Thoracic aorta (tissue), 2 donors: ENCODE data around the gene GNB4. TPM values are rescaled to one million over a fixed set of nuclear protein-coding genes. Genes with fewer than 3 reads are reported as not detected.
A peak's percentile ranks its signal among the peaks of the same experiment; 100 is the strongest.

Experiments
- ATAC-seq: fragments of 150-250 bp; one replicate; pipeline ENCODE4 v1.8.0; 2017; ENCODE audit warnings: low read depth; ENCODE audit not compliant: insufficient number of reproducible peaks, low FRiP score
- DNase-seq: peaks from one replicate; pipeline ENCODE4 v3.0.0-alpha.2; 2020; ENCODE audit warnings: low spot score
- H3K27ac ChIP-seq, 2 donors: fragments of 200-600 bp; sonication (generic); 1 replicate in 1 of 2; 2 replicates in 1 of 2; pipeline ENCODE4 v1.5.1; 2016; ENCODE audit warnings: mild to moderate bottlenecking in 2 of 2, moderate library complexity in 2 of 2
- H3K27me3 ChIP-seq: fragments of 200-600 bp; sonication (generic); replicated peaks from 2 replicates; pipeline ENCODE4 v1.6.0; 2016; ENCODE audit warnings: mild to moderate bottlenecking; ENCODE audit not compliant: insufficient read depth
- H3K36me3 ChIP-seq: fragments of 200-600 bp; sonication (generic); one replicate; pipeline ENCODE4 v1.5.1; 2016
- H3K4me1 ChIP-seq, 2 donors: fragments of 200-600 bp; sonication (generic); 1 replicate in 1 of 2; 2 replicates in 1 of 2; pipeline versions ENCODE4 v1.5.1 to v1.6.0; 2016; ENCODE audit warnings: low read depth in 2 of 2, mild to moderate bottlenecking in 1 of 2; ENCODE audit not compliant: control insufficient read depth in 1 of 2
- H3K4me3 ChIP-seq: fragments of 200-600 bp; sonication (generic); 2 replicates; pipeline ENCODE4 v1.5.1; 2016; ENCODE audit warnings: mild to moderate bottlenecking
- H3K9me3 ChIP-seq: fragments of 200-600 bp; sonication (generic); 2 replicates; pipeline ENCODE4 v1.5.1; 2016
- CTCF ChIP-seq: fragments of 200-600 bp; sonication (generic); IDR thresholded peaks from one replicate; pipeline ENCODE4 v1.5.1; 2019; ENCODE audit warnings: antibody characterized with exemption
- total RNA-seq, 2 donors: library from RNA; depleted of rRNA; stranded (reverse); fragments of >200 nt; gene quantifications; one replicate each; pipeline versions ENCODE4 v1.1.0 to v1.2.3, GENCODE V29; 2016

Gene GNB4
- total RNA-seq, 2 donors from 2014 or later = 66.2 to 66.7 TPM

- Histone ChIP-seq H3K4me3 (no peak overlapping the region), H3K27me3 (no peaks in the 10 kb centered on the region), H3K9me3 (no peaks in the 10 kb centered on the region), H3K4me1 (peaks cover 16 to 26% of the 10 kb centered on the region in 2 donors), H3K27ac (no peak overlapping the region), H3K36me3 (no peaks in the 10 kb centered on the region)
- DNase-seq = no peak
- TF ChIP-seq CTCF = no peak
- ATAC-seq = no peak
These were observed 1.6 kb upstream of the GNB4 start for GRCh38 chr3:179452872-179453271.

DNA sequence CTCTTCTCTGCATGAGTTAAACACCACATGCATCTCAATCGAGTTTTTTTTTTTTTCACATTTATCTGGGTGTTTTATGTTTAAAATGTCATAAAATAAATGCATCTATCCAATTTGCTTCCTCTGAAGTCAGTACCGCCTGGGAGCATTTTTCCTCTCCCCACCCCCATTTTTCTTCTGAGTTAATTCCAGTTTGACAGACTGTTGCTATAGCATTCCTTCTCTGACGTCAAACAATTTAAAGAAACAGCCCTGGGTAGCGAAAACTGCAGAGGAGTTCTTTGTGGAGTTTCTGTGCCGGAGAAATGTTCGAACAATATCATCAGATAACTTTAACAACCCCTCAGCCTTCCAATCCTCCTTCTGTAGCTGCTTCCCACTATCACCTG, 900 bp upstream of the GNB4 start:
- ATAC-seq (no peak), DNase-seq (no peak)
- Histone ChIP-seq H3K27me3 (no peaks in the 10 kb centered on the region), H3K4me1 (peaks cover 18 to 31% of the 10 kb centered on the region in 2 donors), H3K36me3 (no peaks in the 10 kb centered on the region), H3K4me3 (peak overlapping the region; percentile 77), H3K27ac (peak overlapping the region; percentile 84 to 90), H3K9me3 (no peaks in the 10 kb centered on the region)
- TF ChIP-seq CTCF = no peak

DNA sequence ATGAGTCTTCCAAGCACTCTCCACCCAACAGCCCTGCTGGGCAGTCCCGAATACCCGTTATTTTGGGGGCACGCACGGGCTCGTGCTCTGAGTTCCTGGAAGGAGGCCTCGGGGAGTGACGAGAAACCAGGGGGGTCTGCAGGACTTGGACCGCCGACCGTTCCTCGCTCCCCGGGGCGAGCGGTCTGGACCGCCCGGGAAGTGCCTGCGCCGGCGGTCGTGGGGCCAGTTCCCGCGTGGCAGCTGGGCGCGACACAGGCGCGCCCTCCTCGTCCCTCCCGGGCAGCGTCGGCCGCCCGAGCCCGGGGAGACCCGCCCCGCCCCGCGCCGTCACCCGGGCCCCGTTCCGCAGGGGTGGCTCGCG, 387 bp downstream of the GNB4 start:
- TF ChIP-seq CTCF = no peak
- peak; percentile 27 for ATAC-seq
- Histone ChIP-seq H3K4me1 (peaks cover 21 to 44% of the 10 kb centered on the region in 2 donors), H3K9me3 (no peaks in the 10 kb centered on the region), H3K27me3 (no peaks in the 10 kb centered on the region), H3K36me3 (no peaks in the 10 kb centered on the region), H3K4me3 (peak overlapping the region; percentile 77), H3K27ac (peak overlapping the region; percentile 84 to 90)
- no peak for DNase-seq

DNA sequence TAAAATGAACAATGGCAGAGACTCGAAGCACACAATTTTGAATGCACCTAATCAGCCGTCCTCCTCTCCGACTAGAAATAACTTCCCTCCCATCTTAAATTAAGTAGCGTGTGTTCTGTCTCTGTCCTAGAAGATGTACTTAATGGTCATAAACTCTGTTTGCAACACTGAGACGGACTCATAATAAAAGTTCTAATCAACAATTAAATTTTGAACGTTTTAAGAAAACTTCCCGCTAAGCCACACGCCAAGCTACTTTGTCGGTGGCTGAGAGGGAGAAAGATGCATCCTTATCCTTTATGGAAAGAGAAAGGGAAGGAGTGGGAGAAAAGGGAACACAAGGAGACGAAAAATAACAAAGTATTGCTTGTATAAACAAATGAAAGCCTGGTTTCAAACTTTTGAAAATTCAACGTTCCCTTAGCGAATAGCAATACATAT, 989 bp downstream of the GNB4 start:
- no peak for DNase-seq
- H3K4me1 ChIP-seq = peaks cover 21 to 46% of the 10 kb centered on the region in 2 donors
- no peaks in the 10 kb centered on the region for H3K9me3 ChIP-seq
- H3K4me3 ChIP-seq = peak overlapping the region; percentile 77
- no peak for TF ChIP-seq CTCF
- no peaks in the 10 kb centered on the region for H3K36me3 ChIP-seq
- H3K27ac ChIP-seq = peak overlapping the region; percentile 84 to 90
- no peak for ATAC-seq
- no peaks in the 10 kb centered on the region for H3K27me3 ChIP-seq

DNA sequence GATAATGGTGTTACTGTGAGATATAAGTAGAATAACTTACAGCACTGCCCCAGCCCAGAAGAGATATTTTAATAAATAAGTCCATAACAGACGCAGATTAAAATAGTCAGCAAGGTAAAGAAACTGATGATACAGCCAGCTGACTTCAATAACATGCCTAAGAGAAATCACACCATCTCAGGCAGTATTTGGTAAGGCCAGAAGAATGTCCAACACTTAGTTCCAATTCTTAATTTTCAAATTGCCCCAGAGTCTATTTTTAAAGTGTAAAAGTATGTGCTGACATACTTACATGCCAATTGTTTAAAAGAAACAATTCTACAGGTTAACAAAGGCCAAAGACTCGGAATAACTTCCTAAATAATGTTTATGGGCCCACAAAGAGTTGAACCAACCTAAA, 1.6 kb downstream of the GNB4 start:
- Histone ChIP-seq H3K27ac (peak overlapping the region; percentile 84 to 90), H3K27me3 (no peaks in the 10 kb centered on the region), H3K4me1 (peaks cover 21 to 46% of the 10 kb centered on the region in 2 donors), H3K36me3 (no peaks in the 10 kb centered on the region), H3K4me3 (peak overlapping the region; percentile 77), H3K9me3 (no peaks in the 10 kb centered on the region)
- no peak for DNase-seq
- TF ChIP-seq CTCF = no peak
- ATAC-seq = no peak
